SHP77 treated with DMSO at 0.1 percent for 48 hours (cell line): ENCODE results near the gene ITGAX.
"Not testable (repeated sequence)": the region's sequence is repeated elsewhere in the genome, so short reads cannot be mapped to it uniquely, and the experiment has no call there.

ENCODE experiments used
- DNase-seq: peaks from one replicate; lab custom pipeline; 2025; lab: John Stamatoyannopoulos, UW

Gene ITGAX

DNA sequence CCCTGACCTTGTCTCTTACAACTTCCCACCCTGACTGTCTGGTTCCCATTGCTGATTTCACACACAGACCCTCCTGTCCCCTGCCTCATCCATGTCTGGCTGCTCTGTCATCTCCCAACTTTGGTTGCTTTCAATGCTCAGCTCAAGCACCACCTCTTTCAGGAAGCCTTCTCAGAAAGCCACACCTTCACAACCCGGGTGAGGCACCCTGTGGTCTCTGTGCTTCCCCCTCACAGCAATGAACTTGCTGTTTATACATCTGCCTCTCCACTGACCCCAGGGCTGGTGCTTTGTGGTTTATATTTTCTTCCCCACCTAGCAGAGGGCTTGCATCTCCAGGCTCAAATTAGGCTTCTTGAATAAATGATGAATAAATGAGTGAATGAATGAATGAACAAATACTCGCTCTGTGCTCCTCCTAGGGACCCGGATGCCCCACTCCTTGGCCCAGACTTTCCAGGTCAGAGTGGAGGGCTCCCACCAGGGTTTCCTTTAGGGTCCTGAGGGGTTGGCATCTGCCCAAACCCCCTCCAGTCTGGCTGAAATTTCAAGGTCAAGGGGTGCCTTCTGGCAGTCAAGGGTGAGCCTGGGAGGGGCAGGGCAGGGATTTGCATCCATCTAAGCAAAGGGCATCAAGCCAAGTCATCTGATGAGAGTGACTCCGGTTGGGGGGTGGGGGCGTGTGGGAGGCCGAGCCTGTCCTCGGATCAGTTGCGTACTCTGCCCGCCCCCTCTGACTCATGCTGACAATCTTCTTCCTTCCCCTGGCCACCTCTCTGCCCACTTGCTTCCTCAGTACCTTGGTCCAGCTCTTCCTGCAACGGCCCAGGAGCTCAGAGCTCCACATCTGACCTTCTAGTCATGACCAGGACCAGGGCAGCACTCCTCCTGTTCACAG lies at the start of gene ITGAX:
Gene ITGAX (plus strand): TSS at position 783 of the 898 bp plus-strand sequence. CDS start 79 bp downstream, at position 862.
- no peak for DNase-seq

DNA sequence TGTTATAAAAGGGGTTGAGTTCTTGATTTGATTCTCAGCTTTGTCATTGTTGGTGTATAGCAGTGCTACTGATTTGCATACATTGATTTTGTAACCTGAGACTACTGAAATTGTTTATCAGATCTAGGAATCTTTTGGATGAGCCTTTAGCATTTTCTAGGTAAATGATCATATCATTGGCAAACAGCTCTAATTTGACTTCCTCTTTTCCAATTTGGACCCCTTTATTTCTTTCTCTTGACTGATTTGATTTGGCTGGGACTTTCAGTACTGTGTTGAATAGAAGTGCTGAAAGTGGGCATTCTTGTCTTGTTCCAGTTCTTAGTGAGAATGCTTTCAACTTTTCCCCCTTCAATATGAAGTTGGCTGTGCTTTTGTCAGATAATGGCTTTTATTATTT lies 49.8 kb upstream of the ITGAX start:
- DNase-seq, result no peak

DNA sequence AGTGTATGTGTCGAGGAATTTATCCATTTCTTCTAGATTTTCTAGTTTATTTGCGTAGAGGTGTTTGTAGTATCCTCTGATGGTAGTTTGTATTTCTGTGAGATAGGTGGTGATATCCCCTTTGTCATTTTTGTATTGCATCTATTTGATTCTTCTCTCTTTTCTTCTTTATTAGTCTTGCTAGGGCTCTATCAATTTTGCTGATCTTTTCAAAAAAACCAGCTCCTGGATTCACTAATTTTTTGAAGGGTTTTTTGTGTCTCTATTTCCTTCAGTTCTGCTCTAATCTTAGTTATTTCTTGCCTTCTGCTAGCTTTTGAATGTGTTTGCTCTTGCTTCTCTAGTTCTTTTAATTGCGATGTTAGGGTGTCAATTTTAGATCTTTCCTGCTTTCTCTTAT lies 46.6 kb upstream of the ITGAX start:
- DNase-seq, result not testable (repeated sequence)

DNA sequence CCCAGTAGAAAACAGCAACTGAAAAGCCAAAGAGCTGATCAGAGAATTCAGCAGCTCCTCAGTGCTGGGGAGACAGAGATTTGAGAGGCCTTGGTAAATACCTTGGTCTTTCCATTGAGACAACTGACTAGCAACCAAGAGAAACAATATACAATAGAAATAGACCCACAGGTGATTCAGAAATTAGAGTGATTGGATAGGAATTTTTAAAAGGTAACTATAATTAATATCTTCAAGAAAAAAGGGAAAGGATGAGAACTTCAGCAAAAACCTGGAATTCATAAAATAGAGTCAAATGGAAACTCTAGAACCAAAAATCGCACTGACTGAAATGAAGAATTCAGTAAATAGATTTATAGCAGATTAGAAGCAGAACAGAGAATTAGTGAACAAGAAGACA lies 32.5 kb upstream of the ITGAX start:
- DNase-seq, result no peak

DNA sequence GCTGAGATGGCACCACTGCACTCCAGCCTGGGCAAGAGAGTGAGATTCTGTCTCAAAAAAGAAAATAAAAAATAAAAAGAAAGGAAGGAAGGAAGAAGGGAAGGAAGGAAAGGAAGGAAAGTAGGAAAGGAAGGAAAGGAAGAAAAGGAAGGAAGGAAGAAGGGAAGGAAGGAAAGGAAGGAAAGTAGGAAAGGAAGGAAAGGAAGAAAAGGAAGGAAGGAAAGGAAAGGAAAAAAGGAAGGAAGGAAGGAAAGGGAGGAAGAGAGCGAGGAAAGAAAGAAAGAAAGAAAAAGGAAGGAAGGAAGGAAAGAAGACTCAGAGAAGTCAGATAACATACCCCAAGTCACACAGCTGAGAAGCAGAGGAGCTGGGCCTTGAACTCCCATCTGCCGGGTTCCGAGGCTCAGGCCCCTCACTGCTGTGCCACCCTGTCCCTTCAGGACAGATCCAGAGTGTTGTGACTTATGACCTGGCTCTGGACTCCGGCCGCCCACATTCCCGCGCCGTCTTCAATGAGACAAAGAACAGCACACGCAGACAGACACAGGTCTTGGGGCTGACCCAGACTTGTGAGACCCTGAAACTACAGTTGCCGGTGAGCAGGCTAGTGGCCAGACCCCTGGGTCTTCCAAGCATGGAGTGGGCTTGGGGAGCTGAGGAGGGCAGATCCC lies 30.9 kb upstream of the ITGAX start:
- DNase-seq, result no peak

DNA sequence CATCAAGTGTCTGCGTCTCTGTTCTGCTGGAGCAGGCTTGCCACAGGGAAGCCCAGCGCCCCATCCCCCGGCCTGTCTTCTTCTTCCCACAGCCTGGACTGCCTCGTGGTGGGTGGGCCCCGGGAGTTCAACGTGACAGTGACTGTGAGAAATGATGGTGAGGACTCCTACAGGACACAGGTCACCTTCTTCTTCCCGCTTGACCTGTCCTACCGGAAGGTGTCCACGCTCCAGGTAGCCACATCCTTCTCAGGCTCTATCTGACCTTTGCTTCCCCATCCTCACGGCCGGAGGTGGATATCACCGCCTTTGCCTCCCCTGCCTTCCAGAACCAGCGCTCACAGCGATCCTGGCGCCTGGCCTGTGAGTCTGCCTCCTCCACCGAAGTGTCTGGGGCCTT lies 29.8 kb upstream of the ITGAX start:
- no peak for DNase-seq

DNA sequence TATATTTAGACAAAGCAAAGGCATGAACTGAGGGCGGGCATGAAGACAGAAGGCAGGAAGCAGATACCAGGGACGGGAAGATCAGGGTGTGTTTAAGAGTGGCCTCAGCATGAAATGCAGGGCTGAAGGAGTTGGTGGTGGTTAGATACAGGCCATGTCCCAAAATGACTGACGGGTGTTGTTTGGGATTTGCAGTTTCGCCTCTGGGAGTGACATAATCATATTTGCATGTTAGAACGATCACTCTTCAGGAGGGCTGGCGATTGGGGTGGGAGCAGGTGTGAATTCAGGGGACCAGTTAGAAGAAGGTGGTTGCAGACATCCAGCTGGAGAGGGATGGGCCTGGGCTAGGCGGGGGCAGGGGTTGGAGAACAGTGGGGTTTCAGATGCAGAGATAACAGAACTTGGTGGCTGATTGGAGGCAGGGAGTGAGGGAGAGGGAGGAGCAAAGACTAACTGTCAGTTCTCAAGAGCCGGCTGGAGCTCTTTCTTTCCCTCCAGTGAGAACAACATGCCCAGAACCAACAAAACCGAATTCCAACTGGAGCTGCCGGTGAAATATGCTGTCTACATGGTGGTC lies 27.2 kb upstream of the ITGAX start:
- no peak for DNase-seq

DNA sequence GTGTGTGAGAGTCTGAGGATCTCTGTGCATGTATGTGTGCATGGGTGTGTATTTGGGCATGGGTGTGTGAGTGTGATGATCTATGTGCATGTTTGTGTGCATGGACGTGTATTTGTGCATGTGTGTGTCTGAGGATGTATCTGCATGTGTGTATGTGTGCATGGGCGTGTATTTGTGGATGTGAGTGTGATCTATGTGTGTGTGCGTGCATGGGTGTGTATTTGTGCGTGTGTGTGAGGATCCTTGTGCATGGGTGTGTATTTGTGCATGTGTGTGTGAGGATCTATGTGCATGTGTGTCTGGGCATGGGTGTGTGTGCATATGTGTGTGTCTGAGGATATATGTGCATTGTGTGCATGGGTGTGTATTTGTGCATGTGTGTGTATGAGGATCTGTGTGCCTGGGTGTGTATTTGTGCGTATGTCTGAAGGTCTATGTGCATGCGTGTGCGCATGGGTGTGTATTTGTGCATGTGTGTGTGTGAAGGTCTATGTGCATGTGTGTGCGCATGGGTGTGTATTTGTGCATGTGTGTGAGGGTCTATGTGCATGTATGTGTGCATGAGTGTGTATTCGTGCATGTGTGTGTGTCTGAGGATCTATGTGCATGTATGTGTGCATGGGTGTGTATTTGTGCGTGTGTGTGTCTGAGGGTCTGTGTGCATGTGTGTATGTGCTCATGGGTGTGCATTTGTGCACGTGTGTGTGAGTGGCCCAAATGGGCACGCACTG lies 26.5 kb upstream of the ITGAX start:
- no peak for DNase-seq

DNA sequence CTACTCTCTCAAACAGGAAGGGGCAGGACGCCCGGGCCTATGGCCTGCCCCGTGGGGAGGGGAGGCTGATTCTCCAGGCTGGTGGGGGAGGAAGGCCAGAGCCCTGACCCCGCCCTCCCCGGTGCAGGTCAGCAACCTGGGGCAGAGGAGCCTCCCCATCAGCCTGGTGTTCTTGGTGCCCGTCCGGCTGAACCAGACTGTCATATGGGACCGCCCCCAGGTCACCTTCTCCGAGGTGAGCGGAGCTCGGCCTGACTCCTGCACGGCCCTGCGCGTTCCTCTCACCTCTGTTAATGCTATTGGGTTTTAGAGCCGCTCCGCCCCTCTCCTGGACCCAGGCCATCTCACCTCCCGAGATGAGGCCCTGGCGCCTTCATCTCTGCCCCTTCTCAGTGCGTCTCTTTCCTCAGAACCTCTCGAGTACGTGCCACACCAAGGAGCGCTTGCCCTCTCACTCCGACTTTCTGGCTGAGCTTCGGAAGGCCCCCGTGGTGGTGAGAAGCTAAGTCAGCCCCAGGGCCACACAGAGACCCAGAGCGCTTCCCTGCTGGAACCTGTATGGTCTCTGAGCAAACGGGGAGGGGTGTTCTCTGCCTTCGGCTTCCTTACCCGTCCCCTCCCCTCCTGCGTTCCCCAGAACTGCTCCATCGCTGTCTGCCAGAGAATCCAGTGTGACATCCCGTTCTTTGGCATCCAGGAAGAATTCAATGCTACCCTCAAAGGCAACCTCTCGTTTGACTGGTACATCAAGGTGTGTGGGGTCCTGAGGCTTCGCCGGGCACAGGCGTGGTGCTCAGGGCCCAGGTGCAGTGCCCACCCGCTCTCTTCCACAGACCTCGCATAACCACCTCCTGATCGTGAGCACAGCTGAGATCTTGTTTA lies 25.1 kb upstream of the ITGAX start:
- no peak for DNase-seq

DNA sequence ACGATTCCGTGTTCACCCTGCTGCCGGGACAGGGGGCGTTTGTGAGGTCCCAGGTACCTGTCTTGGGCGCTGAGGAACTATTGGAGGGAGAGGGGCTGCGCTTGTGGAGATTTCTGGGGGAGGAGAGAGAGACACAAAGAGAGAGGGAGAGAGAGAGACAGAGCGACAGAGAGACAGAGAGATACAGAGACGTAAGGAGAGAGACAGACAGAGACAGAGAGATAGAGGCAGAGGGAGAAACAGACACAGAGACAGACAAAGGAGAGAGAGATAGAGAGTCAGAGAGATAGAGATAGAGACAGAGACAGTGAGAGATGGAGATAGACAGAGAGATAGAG lies 24.5 kb upstream of the ITGAX start:
- DNase-seq, result no peak

DNA sequence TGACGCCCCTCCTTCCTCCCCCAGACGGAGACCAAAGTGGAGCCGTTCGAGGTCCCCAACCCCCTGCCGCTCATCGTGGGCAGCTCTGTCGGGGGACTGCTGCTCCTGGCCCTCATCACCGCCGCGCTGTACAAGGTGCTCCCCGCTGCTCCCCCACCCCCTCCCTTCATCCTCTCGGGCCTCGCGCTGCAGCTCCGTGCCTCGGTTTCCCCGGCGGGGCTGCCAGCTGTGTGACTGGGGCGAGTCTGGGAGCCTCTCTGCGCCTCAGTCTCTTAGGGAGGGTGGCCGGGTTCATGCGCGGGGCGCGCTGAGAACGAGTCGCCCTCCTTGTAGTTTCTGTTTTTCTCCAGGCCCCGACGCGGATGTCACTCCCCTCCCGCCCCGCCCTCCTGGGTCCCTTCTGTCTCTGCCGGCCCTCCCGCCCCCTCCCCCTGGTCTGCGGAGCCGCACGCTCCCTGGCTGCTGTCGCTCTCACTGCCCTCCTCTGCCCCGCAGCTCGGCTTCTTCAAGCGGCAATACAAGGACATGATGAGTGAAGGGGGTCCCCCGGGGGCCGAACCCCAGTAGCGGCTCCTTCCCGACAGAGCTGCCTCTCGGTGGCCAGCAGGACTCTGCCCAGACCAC lies 23.7 kb upstream of the ITGAX start:
- DNase-seq, result no peak

DNA sequence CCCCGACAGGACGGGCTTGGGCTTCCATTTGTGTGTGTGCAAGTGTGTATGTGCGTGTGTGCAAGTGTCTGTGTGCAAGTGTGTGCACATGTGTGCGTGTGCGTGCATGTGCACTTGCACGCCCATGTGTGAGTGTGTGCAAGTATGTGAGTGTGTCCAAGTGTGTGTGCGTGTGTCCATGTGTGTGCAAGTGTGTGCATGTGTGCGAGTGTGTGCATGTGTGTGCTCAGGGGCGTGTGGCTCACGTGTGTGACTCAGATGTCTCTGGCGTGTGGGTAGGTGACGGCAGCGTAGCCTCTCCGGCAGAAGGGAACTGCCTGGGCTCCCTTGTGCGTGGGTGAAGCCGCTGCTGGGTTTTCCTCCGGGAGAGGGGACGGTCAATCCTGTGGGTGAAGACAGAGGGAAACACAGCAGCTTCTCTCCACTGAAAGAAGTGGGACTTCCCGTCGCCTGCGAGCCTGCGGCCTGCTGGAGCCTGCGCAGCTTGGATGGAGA lies 23.1 kb upstream of the ITGAX start:
- no peak for DNase-seq

DNA sequence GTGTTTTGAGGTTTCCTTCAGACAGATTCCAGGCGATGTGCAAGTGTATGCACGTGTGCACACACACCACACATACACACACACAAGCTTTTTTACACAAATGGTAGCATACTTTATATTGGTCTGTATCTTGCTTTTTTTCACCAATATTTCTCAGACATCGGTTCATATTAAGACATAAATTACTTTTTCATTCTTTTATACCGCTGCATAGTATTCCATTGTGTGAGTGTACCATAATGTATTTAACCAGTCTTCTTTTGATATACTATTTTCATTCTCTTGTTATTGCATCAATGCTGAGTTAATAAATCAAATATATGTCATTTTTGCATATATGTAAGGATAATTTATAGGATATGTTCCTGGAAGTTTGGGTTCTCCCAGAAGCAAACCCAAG lies 22.4 kb upstream of the ITGAX start:
- no peak for DNase-seq

DNA sequence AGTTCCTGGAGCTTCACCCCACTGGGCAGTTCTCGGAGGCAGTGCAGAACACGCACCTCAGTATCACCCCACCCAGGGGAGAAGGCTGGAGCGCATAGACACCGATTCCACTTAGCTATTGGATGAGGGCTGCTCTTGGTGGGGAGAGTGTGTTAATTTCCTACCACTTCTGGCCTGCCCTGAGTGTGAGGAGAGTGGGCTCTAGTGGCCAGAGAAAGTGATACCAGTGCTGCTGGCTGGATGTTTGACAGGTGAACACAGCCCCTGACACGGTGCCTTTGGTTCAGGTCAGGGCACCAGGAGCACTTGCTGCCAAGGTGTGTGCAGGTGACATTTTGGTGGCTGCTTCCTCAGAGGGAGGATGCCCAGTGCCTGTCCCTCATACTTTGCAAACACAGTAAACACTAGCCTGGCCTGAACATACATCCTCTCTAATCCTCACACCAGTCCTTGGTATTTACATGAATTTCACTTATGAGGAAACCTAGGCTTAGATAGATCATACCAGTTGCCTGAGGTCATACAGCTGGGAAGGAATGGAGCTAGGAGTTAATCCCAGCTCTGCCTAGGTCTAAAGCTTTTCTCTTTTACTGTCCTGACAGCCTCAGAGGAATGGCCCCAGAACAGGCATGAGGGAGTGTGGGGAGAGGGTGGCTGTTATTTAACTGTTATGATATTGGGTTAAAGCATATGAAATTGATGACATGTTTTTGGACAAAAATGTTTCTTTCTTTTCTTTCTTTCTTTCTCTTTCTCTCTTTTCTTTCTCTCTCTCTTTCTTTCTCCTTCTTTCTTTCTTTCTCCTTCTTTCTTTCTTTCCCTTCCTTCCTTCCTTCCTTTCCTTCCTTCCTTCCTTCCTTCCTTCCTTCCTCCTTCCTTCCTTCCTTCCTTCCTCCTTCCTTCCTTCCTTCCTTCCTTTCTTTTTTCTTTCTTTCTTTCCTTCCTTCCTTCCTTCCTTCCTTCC lies 21.0 kb upstream of the ITGAX start:
- DNase-seq, result no peak

DNA sequence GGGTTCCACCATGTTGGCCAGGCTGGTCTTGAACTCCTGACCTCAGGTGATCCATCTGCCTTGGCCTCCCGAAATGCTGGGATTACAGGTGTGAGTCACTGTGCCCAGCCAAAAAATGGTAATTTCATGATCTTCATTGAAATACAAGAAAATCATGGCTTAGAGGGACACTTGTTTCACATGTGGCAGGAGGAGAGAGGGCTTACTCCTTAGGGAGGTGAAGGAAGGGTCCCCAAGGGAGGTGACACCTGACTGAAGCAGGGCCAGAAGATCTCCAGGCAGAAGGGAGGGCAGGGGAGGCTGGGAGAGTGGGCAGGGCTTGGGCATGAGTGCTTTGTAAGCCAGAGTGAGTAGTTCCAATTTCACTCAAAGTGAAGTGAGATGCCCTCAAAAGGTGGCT lies 20.0 kb upstream of the ITGAX start:
- no peak for DNase-seq

DNA sequence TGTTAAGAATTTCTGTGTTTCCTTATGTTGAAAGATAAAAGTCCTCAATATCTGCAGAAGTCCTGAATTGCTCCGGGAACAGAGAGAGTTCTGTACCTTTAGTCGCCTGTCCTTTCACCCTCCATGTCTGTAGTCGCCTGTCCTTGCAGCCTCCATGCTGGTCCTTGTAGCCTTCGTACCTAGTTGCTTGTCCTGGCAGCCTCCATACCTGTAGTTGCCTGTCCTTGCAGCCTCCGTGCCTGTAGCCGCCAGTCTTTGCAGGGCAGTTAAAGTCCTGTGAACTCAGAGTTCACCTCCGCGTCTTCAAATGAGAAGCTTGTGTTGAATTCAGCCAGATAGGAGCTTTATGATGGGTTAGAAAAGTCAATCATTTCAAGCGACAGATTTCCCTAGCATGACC lies 19.5 kb upstream of the ITGAX start:
- DNase-seq, result no peak

DNA sequence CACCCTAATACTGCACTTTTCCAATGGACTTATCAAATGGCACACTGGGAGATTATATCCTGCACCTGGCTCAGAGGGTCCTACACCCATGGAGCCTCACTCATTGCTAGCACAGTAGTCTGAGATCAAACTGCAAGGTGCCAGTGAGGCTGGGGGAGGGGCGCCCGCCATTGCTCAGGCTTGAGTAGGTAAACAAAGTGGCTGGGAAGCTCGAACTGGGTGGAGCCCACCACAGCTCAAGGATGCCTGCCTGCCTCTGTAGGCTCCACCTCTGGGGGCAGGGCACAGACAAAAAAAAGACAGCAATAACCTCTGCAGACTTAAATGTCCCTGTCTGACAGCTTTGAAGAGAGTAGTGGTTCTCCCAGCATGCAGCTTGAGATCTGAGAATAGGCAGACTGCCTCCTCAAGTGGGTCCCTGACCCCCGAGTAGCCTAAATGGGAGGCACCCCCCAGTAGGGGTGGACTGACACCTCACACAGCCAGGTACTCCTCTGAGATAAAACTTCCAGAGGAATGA lies 16.8 kb upstream of the ITGAX start:
- not testable (repeated sequence) for DNase-seq

DNA sequence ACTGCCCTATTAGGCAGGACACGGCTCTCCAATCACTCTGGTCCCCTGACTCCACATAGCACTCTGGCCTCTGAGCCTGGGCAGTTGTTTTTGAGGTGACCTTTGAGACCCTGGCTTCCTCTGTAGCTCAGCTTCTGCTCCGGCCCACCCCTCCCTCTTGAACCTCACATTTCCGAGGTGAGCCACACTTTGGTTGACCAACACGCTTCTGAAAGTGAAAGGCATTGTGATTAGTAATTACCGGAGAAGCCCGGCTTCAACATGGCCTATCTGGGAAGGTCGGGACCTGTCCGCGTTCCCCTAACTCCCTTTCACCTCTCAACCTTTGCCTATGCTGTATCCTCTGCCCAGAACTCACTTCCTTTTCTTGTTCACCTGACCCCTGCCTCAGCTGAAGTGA lies 10.3 kb upstream of the ITGAX start:
- no peak for DNase-seq

DNA sequence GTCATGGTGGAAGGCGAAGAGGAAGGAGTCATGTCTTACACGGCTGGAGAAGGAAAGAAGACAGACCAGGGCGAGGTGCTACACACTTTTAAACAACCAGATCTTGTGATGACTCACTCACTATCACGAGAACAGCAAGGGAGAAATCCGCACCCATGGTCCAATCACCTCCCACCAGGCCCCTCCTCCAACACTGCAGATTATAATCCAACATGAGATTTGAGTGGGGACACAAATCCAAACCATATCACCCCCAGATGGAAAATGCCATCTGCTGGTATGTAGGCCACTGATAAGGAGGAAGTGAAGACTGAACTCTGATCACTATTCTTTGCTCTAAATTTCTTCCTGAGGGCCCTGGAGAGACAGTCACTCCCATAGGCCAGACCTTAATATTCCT lies 7.5 kb upstream of the ITGAX start:
- DNase-seq, result no peak

DNA sequence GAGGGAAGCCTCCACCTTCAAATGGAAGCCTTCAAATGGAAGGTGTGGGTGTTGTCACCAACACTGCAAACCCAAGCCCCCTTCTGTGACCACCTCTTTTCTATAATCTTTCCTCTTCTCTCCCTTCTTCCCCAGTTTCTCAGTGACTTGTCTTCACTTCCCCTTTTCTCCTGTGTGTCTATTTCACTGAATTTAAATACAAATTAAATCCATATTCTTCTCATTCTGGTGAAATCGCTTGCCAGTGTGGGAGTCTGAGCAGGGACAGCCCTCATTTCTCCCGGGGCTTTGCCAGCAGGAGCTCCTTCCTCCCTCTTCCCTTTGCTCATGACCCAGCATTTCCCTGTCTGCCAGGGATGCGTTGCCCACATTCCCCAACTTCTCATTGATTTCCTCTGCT lies 6.4 kb upstream of the ITGAX start:
- DNase-seq, result no peak
